Neural cell (in vitro differentiated cells): Measurements from ENCODE around the gene AWAT2.

Experiments
- EP300 ChIP-seq: fragments of 450-650 bp; conservative IDR thresholded peaks from 2 replicates; pipeline ENCODE4 v1.6.1; 2014; ENCODE audit warnings: antibody characterized with exemption, mild to moderate bottlenecking, moderate library complexity; ENCODE audit not compliant: poor library complexity, severe bottlenecking
- EZH2 ChIP-seq: fragments of 200-600, 300-800 bp; shearing (Covaris generic), sonication (generic); IDR thresholded peaks from 2 replicates; pipeline ENCODE4 v1.6.1; 2014; ENCODE audit warnings: antibody characterized with exemption, low read length, borderline replicate concordance, mild to moderate bottlenecking; ENCODE audit not compliant: insufficient read depth, poor library complexity, severe bottlenecking
- MXI1 ChIP-seq: fragments of 450-650 bp; conservative IDR thresholded peaks from 2 replicates; pipeline ENCODE4 v1.6.1; 2014; ENCODE audit warnings: antibody characterized with exemption, mild to moderate bottlenecking; ENCODE audit not compliant: poor library complexity, severe bottlenecking
- POLR2AphosphoS5 ChIP-seq: IDR thresholded peaks from 2 replicates; pipeline ENCODE4 v1.6.1; 2012
- RAD21 ChIP-seq: fragments of 450-650 bp; conservative IDR thresholded peaks from 2 replicates; pipeline ENCODE4 v1.6.1; 2014; ENCODE audit warnings: antibody characterized with exemption, mild to moderate bottlenecking, moderate library complexity
- SMC3 ChIP-seq: fragments of 450-650 bp; conservative IDR thresholded peaks from 2 replicates; pipeline ENCODE4 v1.6.1; 2014; ENCODE audit warnings: antibody characterized with exemption, mild to moderate bottlenecking, moderate library complexity; ENCODE audit not compliant: poor library complexity
- TAF1 ChIP-seq: IDR thresholded peaks from 2 replicates; pipeline ENCODE4 v1.6.1; 2012; ENCODE audit warnings: low read depth
- TF ChIP-seq, protein P1 (sequence below): fragments of 450-650 bp; IDR thresholded peaks from 2 replicates; pipeline ENCODE4 v1.5.1; 2014; ENCODE audit warnings: antibody characterized with exemption, mild to moderate bottlenecking, moderate library complexity; ENCODE audit not compliant: poor library complexity, severe bottlenecking
- TF ChIP-seq, protein P2 (sequence below): IDR thresholded peaks from 2 replicates; pipeline ENCODE4 v1.6.1; 2012; ENCODE audit warnings: borderline replicate concordance

DNA sequence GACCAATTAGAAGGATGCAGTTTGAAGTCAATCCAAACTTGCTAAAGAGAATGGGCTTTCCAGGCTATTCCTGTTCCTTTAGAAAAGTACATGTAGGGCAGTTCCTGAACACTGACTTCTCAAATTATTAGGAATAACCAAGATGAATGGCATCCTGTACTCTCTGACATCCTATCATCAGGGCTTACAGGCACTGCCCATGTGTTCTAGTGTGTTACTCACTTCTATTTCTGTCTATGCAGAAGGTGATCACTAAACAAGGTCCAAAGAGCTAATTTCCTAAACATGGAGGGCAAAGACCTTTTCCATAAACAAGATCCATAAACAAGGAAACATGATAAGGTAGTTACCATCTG, 53.6 kb downstream of the AWAT2 start:
- TF ChIP-seq MXI1 (no peak), POLR2AphosphoS5 (no peak), EP300 (no peak), EZH2 (no peak), RAD21 (no peak), SMC3 (no peak), TAF1 (no peak)
- TF ChIP-seq, protein P1, sequence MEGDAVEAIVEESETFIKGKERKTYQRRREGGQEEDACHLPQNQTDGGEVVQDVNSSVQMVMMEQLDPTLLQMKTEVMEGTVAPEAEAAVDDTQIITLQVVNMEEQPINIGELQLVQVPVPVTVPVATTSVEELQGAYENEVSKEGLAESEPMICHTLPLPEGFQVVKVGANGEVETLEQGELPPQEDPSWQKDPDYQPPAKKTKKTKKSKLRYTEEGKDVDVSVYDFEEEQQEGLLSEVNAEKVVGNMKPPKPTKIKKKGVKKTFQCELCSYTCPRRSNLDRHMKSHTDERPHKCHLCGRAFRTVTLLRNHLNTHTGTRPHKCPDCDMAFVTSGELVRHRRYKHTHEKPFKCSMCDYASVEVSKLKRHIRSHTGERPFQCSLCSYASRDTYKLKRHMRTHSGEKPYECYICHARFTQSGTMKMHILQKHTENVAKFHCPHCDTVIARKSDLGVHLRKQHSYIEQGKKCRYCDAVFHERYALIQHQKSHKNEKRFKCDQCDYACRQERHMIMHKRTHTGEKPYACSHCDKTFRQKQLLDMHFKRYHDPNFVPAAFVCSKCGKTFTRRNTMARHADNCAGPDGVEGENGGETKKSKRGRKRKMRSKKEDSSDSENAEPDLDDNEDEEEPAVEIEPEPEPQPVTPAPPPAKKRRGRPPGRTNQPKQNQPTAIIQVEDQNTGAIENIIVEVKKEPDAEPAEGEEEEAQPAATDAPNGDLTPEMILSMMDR: no peak
- TF ChIP-seq, protein P2, sequence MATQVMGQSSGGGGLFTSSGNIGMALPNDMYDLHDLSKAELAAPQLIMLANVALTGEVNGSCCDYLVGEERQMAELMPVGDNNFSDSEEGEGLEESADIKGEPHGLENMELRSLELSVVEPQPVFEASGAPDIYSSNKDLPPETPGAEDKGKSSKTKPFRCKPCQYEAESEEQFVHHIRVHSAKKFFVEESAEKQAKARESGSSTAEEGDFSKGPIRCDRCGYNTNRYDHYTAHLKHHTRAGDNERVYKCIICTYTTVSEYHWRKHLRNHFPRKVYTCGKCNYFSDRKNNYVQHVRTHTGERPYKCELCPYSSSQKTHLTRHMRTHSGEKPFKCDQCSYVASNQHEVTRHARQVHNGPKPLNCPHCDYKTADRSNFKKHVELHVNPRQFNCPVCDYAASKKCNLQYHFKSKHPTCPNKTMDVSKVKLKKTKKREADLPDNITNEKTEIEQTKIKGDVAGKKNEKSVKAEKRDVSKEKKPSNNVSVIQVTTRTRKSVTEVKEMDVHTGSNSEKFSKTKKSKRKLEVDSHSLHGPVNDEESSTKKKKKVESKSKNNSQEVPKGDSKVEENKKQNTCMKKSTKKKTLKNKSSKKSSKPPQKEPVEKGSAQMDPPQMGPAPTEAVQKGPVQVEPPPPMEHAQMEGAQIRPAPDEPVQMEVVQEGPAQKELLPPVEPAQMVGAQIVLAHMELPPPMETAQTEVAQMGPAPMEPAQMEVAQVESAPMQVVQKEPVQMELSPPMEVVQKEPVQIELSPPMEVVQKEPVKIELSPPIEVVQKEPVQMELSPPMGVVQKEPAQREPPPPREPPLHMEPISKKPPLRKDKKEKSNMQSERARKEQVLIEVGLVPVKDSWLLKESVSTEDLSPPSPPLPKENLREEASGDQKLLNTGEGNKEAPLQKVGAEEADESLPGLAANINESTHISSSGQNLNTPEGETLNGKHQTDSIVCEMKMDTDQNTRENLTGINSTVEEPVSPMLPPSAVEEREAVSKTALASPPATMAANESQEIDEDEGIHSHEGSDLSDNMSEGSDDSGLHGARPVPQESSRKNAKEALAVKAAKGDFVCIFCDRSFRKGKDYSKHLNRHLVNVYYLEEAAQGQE: no peak
